Fibroblast of upper back skin (primary cell): Measurements from ENCODE around the gene PCCB.
"Not testable (repeated sequence)": the region's sequence is repeated elsewhere in the genome, so short reads cannot be mapped to it uniquely, and the experiment has no call there.

ENCODE experiments used
- DNase-seq: peaks from one replicate; pipeline ENCODE4 v3.0.0-alpha.2; 2013

Gene PCCB

DNA sequence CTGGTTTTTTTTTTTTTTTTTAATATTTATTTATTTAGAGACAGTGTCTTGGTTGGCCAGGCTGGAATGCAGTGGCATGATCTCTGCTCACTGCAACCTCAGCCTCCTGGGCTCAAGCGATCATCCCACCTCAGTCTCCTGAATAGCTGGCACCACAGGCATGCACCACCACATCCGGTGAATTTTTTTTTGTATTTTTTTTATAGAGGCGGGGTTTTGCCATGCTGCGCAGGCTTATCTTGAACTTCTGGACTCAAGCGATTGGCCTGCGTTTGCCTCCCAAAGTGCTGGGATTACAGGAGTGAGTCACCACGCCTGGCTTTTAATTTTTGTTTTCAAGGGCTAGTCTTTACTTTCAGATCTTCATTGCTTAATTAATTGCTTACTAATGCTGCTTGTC, 13.1 kb downstream of the PCCB start:
- DNase-seq = no peak

DNA sequence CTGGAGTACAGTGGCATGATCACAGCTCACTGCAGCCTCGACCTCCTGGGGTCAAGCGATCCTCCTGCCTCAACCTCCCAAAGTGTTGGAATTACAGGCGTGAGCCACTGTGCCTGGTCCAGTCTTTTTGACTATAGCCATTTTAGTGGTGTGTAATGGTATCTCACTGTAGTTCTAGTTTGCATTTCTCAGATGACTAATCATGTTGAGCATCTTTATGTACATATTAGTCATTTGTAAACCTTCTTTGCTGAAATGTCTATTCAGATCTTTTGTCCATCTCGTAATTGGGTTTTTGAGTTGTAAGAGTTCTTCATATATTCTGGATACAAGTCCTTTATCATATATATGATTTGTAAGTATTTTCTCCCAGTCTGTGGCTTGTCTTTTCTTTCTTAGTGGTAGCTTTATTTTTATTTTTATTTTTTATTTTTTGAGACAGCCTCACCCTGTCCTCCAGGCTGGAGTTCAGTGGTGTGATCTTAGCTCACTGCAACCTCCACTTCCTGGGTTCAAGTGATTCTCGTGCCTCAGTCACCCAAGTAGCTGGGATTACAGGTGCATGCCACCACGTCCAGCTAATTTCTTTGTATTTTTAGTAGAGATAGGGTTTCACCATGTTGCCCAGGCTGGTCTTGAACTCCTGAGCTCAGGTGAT, 16.5 kb downstream of the PCCB start:
- DNase-seq = peak; percentile 53

DNA sequence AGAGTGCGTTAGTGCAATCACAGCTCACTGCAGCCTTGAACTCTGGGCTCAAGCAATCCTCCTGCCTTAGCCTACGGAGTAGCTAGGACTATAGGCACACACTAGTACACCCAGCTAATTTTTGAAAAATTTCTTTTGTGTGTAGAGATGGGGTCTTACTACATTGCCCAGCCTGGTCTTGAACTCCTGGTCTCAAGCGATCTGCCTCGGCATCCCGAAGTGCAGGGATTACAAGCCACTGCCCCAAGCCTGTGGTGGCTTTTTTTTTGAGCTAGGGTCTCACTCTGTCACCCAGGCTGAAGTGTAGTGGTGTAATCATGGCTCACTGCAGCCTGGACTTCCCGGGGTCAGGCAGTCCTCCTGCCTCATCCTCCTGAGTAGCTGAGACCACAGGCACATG, 17.1 kb downstream of the PCCB start:
- no peak for DNase-seq

DNA sequence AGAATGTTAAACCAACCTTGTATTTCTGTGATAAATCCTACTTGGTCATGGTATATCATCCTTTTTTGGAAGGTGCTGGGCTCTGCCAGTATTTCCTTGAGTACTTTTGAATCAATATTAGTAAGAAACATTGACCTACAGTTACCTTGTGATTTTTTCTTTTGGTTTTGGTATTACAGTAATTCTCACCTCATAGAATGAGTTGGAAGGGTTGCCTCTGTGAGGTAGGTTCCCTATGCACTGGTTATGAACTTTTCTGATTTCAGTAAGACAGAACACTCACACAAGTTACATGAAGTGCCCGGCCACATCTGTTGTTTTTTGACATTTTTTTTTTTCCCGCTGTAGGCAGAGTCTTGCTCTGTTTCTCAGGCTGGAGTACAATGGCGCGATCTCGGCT, 20.0 kb downstream of the PCCB start:
- no peak for DNase-seq

DNA sequence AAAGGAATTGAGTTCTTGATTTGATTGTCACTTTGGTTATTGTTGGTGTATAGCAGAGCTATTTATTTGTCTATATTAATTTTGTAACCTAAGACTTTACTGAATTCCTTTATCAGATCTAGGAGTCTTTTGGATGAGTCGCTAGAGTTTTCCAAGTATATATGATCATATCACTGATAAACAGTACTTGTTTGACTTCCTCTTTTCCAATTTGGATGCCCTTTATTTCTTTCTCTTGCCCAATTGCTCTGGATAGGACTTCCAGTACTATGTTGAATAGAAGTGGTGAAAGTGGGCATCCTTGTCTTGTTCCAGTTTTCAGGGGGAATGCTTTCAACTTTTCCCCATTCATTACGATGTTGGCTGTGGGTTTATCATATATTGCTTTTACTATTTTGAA, 21.5 kb downstream of the PCCB start:
- DNase-seq = not testable (repeated sequence)

DNA sequence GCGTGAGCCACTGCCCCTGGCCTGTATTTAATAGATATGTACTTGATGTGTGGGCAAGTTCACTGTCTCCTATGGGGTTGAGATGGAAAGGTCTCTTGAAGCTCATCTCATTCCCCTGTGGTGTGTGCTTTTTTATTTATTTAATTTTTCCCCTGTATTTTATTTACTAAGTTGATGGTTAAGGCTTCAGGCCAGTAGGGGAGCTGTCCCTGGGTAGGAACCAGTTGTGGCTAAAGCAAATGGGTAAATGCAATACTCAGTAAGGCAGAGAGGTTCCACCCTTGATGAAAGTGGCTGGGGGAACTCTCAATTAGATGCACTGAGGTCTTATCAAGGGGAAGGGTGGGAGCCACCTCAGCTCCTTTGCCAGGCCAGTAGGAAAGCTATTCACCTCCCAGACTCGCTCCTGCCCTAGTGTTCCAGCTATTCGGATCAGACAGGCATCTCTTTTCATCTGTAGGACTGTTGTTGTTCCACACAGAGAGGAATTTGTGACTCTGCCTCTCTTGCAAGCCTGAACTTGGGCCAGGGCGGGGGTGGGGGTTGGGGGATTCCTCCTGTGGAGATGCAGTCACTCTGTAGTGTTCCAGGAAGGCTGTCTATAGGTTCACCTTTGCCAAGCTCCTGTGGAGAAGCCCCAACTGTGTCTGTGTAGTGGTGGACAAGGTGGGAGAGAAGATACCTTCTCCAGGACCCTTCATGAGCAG, 26.1 kb downstream of the PCCB start:
- peak; percentile 11 for DNase-seq

DNA sequence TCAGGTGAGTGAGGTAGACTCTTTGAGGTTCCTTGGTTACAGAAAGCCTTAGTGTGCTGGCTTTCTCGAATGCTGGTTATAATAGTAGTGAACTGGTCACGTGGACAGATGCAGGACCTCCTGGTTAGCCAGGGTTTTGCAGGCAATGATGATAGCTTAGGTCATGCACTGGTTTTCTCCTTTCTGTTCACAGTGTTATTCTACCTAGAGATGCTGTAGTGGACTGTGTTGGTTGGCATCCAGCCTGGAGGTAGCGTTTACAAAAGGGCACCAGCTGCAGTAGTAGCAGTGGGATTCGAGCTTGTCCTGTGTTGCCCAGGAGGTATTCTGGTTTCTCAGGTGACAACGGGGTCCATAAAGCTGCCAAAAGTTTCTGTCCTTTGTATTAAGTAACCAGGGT, 27.0 kb downstream of the PCCB start:
- DNase-seq = no peak

DNA sequence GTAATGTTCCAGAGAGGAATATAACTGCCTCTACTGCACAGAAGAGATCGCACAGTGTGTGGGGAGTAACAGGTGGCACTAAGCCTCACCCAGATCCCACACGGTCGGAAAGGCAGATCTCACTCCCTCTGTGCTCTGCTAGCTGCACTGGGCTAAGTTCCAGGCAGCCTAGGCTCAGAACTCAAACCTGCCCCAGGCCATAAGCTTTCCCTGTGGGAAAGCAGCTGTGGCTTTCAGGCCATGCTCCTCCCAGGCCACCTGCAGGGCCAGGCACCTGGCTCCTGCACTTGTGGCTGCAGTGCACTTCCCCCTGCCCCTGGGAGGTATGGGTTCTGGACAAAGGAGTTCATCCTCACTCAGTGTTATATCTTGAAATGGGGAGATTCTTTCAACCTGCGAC, 27.5 kb downstream of the PCCB start:
- DNase-seq = no peak

DNA sequence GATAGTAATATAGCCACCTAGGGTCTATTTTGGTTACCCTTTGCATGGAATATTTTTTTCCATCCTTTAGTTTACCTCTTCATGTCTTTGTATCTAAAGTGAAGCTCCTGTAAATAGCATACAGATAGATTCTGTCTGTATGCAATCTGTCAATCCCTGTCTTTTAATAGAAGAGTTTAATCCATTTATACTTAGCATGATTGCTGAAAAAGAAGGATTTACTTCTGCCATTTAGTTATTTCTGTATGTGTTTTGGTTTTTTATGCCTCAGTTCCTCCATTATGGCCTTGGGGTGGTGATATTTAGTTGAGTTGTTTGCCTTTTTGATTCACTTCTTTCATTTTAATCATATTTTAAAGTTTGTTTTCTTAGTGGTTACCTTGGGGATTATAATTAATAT, 29.0 kb downstream of the PCCB start:
- no peak for DNase-seq

DNA sequence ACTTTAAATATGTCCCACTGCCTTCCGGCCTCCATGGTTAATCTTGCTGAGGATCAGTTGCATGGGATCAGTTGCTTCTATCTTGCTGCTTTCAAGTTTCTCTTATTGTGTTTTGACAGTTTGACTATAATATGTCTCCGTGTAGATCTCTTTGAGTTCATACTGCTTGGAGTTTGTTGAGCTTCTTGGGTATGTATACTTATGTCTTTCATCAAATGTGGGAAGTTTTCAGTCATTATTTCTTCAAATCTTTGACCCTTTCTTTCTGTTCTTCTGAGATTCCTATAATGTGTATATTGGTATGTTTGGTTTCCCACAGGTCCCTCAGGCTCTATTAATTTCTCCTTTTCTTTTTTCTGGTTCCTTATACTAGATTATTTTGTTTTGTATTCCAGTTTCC, 30.8 kb downstream of the PCCB start:
- no peak for DNase-seq

DNA sequence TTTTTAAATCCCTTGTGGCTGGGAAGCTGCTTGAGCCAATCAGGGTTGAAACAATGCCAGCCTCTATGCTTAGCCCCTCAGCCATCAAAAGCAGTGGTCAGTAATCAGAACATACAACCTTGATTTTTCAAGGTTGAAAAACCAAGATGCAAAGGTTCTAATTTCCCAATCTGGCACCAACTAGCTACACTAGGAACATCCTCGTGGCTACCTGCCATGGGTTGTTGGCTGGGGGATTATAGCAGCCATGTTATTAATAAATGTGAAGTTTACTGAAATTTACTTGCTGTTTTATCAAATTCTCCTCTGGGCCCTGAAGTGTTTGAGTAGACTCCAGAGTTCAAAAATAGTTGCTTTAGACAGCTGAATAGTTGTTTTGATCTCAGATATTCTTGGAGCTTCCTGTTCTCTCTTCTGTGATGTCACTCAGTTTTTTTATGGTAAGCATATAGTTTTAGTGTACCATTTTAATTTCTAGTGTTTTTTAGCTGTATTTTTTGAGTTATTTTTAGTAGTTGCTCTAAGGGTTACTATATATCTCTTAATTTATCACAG, 31.9 kb downstream of the PCCB start:
- no peak for DNase-seq

DNA sequence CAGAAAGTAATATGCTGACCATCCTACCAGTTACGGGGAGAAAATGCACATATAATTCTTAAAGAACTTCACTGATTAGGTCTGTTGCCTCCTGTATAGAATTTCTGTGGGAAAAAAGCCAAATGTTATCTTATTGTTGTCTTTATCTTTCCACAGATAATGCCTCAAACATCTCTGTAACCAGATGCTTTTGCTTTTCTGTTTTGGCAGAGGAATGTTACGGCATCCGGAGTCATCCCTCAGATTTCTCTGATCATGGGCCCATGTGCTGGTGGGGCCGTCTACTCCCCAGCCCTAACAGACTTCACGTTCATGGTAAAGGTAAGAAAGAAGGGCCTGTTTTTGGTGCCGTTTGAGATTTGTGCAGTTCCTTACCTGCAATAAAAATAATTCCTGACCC, 33.5 kb downstream of the PCCB start:
- DNase-seq = peak; percentile 3

DNA sequence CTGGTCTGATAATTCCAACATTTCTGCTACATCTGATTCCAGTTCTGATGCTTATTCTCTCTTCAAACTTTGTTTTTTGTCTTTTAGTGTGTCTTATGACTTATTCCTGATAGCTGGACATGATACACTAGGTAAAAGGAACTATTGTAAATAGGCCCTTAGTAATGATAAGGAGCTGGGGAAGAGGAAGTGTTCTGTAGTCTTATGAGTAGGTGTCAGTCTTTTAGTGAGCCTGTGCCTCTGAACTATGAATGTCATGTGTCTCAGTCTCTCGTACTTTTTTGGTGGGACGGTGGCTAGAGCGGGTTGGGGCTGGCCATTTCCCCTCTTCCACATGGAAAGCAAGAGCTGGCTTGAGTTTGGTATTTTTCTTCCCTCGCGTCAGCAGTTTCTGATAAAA, 41.2 kb downstream of the PCCB start:
- no peak for DNase-seq

DNA sequence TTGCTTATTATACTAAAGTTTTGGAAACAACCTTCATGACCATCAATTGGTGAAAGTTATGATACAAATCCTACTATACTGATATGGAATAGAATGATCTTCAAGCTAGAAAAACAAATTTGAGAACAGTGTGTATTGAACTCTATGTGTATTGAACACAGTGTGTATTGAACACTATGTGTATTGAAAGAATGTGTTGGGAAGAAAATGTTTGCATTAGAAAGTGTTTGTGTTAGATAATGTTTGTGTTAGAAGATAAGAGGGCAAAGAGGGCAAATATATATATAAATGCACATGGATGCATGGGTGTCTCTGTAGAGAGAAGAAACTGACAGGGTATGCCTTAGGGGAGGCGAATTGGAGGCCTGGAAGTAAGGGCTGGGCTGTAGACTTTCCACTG, 42.4 kb downstream of the PCCB start:
- no peak for DNase-seq

DNA sequence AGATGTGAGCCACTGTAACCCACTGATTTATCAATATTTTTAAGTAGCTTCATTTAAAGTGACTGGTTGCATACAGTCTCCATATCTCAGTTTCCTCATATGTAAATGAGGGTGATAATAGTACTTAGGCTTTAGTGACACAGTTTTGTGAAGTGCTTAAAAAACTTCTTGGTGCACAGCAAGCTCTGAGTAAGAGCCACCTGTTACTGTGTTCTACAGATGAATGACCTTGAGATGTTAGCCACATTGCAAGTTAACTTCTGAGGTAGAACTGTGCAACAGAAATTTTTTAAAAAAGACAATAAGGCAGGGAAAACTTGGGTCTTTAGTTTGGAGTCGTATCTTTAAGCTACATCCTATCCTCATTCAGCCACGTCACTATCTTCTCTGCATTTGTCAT, 43.1 kb downstream of the PCCB start:
- DNase-seq = no peak

DNA sequence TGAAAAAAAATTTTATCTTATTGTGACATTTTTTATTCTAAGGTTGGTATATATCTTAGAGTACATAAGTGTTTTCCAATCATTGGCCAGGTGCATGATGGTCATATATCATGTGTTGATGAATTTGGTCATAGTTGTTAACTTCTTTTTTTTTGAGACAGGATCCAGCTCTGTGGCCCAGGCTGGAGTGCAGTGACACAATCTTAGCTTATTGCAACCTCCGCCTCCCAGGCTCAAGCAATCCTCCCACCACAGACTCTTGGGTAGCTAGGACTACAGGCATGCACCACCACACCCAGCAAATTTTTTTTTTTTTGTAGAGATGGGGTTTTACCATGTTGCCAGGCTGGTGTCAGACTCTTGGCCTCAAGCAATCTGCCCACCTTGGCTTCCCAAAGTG, 44.0 kb downstream of the PCCB start:
- DNase-seq = no peak

DNA sequence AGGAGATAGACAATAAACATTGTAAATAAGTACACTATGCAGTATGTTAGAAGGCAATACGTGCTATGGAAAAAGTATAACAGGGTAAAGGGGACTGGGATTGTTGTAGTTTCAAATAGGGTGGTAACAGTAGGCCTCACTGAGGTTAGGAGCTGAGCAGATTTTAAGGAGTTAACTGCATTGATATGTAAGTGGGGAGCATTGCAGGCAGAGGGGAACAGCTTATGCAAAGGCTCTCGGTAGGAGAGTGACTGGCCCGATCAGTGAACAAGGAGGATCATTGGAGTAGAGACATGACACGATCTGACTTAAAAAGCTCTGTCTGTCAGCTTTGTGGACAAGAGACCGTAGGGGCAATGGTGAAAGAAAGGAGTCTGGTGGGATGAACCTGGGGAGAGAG, 46.8 kb downstream of the PCCB start:
- DNase-seq = no peak

DNA sequence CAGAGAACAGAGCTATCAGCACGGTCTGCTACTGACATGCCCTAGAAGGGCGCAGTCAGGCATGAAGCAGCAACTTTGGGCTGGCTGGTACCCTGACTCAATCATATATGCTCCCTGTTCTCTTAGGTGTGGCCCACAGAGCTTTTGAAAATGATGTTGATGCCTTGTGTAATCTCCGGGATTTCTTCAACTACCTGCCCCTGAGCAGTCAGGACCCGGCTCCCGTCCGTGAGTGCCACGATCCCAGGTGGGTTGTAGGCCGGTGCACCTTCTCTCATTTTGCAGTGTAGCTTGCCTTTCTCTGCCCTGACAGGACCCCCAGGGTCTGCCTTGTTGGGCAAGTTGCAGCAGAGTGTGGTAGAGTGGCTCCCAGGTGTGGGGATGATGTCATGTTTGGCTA, 47.7 kb downstream of the PCCB start:
- no peak for DNase-seq

DNA sequence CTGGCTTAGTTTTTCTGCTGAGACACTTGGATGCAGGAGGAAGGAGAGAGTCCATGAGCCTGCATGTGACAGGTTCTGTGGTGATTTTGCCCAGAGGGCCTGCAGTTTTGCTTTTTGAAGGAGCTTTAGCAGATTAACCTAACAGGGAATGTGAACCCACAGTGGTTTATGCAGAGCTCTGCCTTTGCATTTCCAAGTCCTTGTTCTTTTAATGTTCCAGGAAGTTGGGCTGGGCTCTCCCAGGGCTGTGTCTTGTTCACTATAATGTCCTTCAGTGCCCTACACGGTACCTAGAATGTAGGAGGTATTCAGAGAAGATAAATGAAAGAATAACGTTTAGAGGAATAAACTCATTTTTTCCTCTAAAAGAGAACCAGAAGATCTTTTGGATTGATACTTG, 50.3 kb downstream of the PCCB start:
- no peak for DNase-seq

DNA sequence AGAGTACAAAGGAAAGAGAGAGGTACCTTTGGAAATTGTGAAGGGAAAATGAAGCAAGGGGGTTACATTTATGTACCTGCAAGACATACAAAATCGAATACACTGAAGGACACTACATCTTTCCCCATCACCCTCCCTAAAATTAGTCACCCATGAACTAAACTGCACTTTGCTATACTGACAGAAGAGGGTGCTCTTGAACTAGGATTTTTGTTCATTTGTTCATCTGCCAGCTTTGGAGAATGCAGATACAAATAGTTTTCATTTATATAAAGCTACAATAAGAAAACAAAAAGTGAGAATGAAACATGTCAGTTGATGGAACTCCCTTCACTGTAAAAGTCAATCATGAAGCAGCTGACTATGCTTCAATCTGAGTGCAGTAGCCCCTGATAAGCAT, 55.7 kb downstream of the PCCB start:
- DNase-seq = peak; percentile 31

DNA sequence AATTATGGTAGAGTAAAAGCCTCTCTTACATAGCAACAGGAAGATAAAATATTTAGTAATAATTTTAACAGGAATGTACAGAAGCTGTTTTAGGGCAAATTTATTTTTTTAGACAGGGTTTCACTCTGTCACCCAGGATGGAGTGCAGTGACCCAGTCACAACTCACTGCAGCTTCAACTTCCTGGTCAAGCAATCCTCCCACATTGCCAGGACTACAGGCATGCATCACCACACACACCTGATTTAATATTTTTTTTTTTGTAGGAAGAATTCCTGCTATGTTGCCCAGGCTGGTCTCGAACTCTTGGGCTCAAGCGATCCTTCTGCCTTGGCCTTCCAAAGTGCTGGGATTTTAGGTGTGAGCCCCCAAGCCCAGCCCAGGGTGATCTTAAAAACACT, 61.1 kb downstream of the PCCB start:
- DNase-seq = no peak

DNA sequence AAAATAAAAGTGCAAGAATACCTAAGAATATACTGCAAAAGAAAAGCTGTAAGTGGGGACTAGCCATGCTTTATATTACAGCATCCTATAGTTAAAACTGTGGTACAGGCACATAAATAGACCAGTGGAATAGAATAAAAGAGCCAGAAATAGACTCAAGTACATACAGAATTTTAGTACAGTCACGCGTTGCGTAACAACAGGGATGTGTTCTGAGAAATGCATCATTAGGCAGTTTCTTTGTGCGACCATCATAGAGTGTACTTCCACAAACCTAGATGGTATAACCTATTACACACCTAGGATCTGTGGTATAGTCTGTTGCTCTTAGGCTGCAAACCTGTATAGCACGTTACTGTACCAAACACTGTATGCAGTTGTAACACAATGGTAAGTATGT, 61.8 kb downstream of the PCCB start:
- no peak for DNase-seq

DNA sequence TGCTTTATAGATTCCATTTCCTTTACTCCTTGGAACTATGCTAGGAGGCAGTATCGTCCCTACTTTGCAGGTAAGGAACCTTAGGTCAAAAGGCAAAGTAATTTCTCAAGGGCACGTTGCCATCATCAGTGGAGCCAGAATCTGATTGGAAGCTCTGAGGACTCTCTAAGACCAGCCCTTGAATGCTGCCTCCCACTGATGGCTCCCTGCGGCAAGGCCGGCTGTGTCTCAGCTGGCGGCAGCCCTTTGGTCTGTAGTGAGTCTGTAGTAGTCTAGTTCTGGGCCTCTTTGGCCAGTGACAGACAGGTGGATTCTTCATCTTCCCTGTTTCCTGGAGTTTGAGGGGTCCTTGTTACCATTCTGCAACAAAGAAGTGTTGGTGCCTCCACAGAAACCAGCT, 76.2 kb downstream of the PCCB start:
- no peak for DNase-seq

DNA sequence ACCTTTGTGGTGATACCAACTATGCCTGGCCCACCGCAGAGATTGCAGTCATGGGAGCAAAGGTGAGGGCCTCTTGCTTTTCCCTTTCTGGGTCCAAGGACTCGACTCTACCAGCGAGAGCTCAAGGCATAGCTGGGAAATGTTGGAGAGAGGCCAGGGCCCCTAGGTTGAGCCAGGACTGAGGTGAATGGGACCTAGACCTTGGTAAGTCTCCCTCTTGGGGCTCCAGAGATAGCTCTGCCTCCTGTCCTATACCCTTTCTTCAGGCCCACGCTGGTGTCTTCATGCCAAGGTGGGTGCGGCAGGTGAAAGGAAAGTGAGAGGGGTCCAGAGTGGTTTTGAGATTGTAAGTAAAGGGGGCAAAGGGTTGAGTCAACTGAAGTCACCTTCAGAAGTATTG, 77.5 kb downstream of the PCCB start:
- DNase-seq = no peak

DNA sequence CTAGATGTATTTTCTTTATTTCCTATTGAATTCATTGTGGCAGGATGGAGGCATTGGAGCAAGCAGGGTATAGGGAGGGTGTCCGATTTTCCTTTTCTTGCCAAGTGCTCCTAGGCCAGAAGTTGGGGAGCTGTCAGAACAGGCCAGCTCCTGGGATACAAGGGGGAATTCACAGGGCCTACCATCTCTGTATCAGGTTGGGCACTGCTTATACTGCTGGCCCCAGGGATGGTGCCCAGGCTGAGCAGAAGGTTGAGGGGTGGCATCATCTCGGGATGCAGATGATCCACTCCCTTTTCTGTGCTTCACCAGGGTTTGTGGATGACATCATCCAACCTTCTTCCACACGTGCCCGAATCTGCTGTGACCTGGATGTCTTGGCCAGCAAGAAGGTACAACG, 79.5 kb downstream of the PCCB start:
- no peak for DNase-seq
